ENCODE results near the gene THAP12. TPM values are rescaled to one million over a fixed set of nuclear protein-coding genes. Genes with fewer than 3 reads are reported as not detected.

The THAP12 gene
- total and polyA plus RNA-seq, 4 donors = 5.6 to 21.9 (median 13.7) TPM

DNA sequence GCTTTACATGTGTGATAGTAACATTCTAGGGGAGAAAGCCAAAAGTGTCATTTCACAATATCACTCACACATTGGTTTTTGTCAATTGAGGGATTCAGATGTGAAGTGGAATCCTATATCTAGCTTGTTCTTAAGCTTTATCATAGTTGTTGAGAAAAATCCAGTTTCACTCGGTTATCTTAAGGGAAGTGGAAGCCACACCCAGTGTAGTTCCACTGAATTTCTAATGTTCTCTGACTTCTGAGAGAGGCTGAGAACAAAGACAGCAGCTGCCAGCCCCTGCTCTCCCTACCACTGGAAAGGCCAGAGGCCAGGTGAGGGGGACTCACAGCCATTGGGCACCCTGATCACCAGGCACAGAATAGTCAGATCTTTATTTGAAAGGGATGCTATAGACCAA is 53.7 kb downstream of the THAP12 start:
- Histone ChIP-seq H3K9ac (ENCODE audit: low read depth in 1 of 2, low read length in 2 of 2) (no peak overlapping the region), H3K36me3 (ENCODE audit: control insufficient read depth in 4 of 4, insufficient read depth in 3 of 4, low read depth in 1 of 4, low read length in 3 of 4) (no peaks in the 10 kb centered on the region), H3K27ac (ENCODE audit: low read depth in 1 of 2, low read length in 2 of 2) (no peak overlapping the region), H3K4me3 (ENCODE audit: low read depth in 1 of 3, low read length in 3 of 3) (no peak overlapping the region), H3K27me3 (ENCODE audit: control insufficient read depth in 4 of 4, insufficient read depth in 4 of 4, low read length in 3 of 4) (no peaks in the 10 kb centered on the region), H3K4me1 (ENCODE audit: control insufficient read depth in 4 of 4, insufficient read depth in 4 of 4, low read length in 3 of 4) (no peaks in the 10 kb centered on the region), H3K9me3 (ENCODE audit: control insufficient read depth in 4 of 4, low read length in 3 of 4) (no peaks in the 10 kb centered on the region)
- no peak for DNase-seq (ENCODE audit: low spot score)
- TF ChIP-seq GABPA (IDR thresholded peaks at IDR 0.05 in 1 of 2, conservative IDR thresholded peaks at IDR 0.05 in 1 of 2) (no peak), RAD21 (IDR thresholded peaks at IDR 0.05) (no peak), SP1 (IDR thresholded peaks at IDR 0.05) (no peak)
- TF ChIP-seq, protein P1, sequence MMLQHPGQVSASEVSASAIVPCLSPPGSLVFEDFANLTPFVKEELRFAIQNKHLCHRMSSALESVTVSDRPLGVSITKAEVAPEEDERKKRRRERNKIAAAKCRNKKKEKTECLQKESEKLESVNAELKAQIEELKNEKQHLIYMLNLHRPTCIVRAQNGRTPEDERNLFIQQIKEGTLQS (IDR thresholded peaks at IDR 0.05) = no peak
- TF ChIP-seq, protein P2, sequence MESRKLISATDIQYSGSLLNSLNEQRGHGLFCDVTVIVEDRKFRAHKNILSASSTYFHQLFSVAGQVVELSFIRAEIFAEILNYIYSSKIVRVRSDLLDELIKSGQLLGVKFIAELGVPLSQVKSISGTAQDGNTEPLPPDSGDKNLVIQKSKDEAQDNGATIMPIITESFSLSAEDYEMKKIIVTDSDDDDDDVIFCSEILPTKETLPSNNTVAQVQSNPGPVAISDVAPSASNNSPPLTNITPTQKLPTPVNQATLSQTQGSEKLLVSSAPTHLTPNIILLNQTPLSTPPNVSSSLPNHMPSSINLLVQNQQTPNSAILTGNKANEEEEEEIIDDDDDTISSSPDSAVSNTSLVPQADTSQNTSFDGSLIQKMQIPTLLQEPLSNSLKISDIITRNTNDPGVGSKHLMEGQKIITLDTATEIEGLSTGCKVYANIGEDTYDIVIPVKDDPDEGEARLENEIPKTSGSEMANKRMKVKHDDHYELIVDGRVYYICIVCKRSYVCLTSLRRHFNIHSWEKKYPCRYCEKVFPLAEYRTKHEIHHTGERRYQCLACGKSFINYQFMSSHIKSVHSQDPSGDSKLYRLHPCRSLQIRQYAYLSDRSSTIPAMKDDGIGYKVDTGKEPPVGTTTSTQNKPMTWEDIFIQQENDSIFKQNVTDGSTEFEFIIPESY (IDR thresholded peaks at IDR 0.05) = no peak
- WGBS = 56% methylated on average over 1 of the region's 1 CpG

DNA sequence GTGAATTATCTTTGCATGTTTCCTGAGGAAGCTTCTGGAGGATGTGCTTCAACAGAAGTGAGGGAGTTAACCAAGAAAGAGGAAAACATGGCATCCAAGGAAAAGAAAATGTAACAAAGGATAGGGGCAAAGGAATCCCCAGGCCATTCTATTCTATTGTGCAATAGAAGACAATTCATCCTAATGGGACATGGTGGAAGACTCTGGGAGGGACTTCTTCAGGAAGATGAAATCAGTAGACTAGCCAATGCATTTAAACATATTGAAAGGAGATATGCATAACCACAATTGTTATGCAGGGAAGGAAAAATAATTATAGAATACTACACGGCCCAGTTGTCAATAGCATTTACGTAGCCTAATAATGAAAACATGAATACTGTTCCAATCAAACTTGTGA is 55.7 kb downstream of the THAP12 start:
- 95% methylated on average over 2 of the region's 2 CpGs for WGBS
- no peaks in the 10 kb centered on the region for H3K36me3 ChIP-seq (ENCODE audit: control insufficient read depth in 4 of 4, insufficient read depth in 3 of 4, low read depth in 1 of 4, low read length in 3 of 4)

DNA sequence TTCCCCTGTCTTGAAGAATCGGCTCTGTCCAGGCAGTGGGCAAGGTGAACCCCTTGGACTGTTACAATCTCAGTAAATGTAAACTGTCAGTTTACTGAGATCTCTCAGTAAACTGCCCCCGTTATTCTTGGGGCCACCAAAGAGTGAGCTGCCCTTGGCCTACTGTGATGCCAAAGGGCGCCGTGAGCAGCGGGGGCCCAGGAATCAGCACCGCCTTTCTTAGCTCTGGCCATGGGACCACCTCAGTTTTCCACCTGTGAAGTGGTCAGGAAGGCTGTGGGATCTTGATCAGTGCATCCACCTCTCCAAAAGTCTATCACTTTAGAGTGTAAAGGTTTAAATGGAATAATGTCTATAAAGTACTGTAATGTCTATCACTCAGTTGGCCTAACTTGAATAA is 57.1 kb downstream of the THAP12 start:
- WGBS = 97% methylated on average over 6 of the region's 6 CpGs
- Histone ChIP-seq H3K4me3 (ENCODE audit: low read depth in 1 of 3, low read length in 3 of 3) (no peak overlapping the region), H3K9ac (ENCODE audit: low read depth in 1 of 2, low read length in 2 of 2) (no peak overlapping the region), H3K27ac (ENCODE audit: low read depth in 1 of 2, low read length in 2 of 2) (no peak overlapping the region), H3K36me3 (ENCODE audit: control insufficient read depth in 4 of 4, insufficient read depth in 3 of 4, low read depth in 1 of 4, low read length in 3 of 4) (no peaks in the 10 kb centered on the region), H3K9me3 (ENCODE audit: control insufficient read depth in 4 of 4, low read length in 3 of 4) (no peaks in the 10 kb centered on the region), H3K27me3 (ENCODE audit: control insufficient read depth in 4 of 4, insufficient read depth in 4 of 4, low read length in 3 of 4) (peaks cover 0 to 7% (median under 1%) of the 10 kb centered on the region in 4 donors), H3K4me1 (ENCODE audit: control insufficient read depth in 4 of 4, insufficient read depth in 4 of 4, low read length in 3 of 4) (no peaks in the 10 kb centered on the region)
- TF ChIP-seq RXRA (IDR thresholded peaks at IDR 0.05) = no peak
- no peak for TF ChIP-seq HNF4G (IDR thresholded peaks at IDR 0.05)
- no peak for TF ChIP-seq HNF4A (conservative IDR thresholded peaks at IDR 0.05)
- TF ChIP-seq, protein P2 (IDR thresholded peaks at IDR 0.05) = no peak
- TF ChIP-seq, protein P3, sequence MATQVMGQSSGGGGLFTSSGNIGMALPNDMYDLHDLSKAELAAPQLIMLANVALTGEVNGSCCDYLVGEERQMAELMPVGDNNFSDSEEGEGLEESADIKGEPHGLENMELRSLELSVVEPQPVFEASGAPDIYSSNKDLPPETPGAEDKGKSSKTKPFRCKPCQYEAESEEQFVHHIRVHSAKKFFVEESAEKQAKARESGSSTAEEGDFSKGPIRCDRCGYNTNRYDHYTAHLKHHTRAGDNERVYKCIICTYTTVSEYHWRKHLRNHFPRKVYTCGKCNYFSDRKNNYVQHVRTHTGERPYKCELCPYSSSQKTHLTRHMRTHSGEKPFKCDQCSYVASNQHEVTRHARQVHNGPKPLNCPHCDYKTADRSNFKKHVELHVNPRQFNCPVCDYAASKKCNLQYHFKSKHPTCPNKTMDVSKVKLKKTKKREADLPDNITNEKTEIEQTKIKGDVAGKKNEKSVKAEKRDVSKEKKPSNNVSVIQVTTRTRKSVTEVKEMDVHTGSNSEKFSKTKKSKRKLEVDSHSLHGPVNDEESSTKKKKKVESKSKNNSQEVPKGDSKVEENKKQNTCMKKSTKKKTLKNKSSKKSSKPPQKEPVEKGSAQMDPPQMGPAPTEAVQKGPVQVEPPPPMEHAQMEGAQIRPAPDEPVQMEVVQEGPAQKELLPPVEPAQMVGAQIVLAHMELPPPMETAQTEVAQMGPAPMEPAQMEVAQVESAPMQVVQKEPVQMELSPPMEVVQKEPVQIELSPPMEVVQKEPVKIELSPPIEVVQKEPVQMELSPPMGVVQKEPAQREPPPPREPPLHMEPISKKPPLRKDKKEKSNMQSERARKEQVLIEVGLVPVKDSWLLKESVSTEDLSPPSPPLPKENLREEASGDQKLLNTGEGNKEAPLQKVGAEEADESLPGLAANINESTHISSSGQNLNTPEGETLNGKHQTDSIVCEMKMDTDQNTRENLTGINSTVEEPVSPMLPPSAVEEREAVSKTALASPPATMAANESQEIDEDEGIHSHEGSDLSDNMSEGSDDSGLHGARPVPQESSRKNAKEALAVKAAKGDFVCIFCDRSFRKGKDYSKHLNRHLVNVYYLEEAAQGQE (IDR thresholded peaks at IDR 0.05) = no peak
- TF ChIP-seq EGR1 (IDR thresholded peaks at IDR 0.05; ENCODE audit: low read depth in 2 of 2) = no peak
- TF ChIP-seq, protein P4, sequence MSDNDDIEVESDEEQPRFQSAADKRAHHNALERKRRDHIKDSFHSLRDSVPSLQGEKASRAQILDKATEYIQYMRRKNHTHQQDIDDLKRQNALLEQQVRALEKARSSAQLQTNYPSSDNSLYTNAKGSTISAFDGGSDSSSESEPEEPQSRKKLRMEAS (IDR thresholded peaks at IDR 0.05) = no peak
- no peak for DNase-seq (ENCODE audit: low spot score)

More for the DNA sequence above, 55.7 kb downstream of the THAP12 start:
- Histone ChIP-seq H3K9ac (ENCODE audit: low read depth in 1 of 2, low read length in 2 of 2) (no peak overlapping the region), H3K27ac (ENCODE audit: low read depth in 1 of 2, low read length in 2 of 2) (no peak overlapping the region), H3K27me3 (ENCODE audit: control insufficient read depth in 4 of 4, insufficient read depth in 4 of 4, low read length in 3 of 4) (peaks cover 0 to 7% (median under 1%) of the 10 kb centered on the region in 4 donors), H3K4me1 (ENCODE audit: control insufficient read depth in 4 of 4, insufficient read depth in 4 of 4, low read length in 3 of 4) (no peaks in the 10 kb centered on the region), H3K9me3 (ENCODE audit: control insufficient read depth in 4 of 4, low read length in 3 of 4) (no peaks in the 10 kb centered on the region), H3K4me3 (ENCODE audit: low read depth in 1 of 3, low read length in 3 of 3) (no peak overlapping the region)
- TF ChIP-seq, protein P1 (IDR thresholded peaks at IDR 0.05) = no peak
- TF ChIP-seq FOXA1 (IDR thresholded peaks at IDR 0.05) = no peak
- TF ChIP-seq, protein P5, sequence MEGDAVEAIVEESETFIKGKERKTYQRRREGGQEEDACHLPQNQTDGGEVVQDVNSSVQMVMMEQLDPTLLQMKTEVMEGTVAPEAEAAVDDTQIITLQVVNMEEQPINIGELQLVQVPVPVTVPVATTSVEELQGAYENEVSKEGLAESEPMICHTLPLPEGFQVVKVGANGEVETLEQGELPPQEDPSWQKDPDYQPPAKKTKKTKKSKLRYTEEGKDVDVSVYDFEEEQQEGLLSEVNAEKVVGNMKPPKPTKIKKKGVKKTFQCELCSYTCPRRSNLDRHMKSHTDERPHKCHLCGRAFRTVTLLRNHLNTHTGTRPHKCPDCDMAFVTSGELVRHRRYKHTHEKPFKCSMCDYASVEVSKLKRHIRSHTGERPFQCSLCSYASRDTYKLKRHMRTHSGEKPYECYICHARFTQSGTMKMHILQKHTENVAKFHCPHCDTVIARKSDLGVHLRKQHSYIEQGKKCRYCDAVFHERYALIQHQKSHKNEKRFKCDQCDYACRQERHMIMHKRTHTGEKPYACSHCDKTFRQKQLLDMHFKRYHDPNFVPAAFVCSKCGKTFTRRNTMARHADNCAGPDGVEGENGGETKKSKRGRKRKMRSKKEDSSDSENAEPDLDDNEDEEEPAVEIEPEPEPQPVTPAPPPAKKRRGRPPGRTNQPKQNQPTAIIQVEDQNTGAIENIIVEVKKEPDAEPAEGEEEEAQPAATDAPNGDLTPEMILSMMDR (IDR thresholded peaks at IDR 0.05; ENCODE audit: low read depth, low read length, missing input control) = no peak
- no peak for TF ChIP-seq FOXA2 (IDR thresholded peaks at IDR 0.05)
- TF ChIP-seq GABPA (IDR thresholded peaks at IDR 0.05 in 1 of 2, conservative IDR thresholded peaks at IDR 0.05 in 1 of 2) = no peak
- TF ChIP-seq NR2F2 (IDR thresholded peaks at IDR 0.05) = no peak
- no peak for TF ChIP-seq RXRA (IDR thresholded peaks at IDR 0.05)
- no peak for TF ChIP-seq HNF4G (IDR thresholded peaks at IDR 0.05)
- TF ChIP-seq, protein P4 (IDR thresholded peaks at IDR 0.05) = no peak
- no peak for DNase-seq (ENCODE audit: low spot score)

All from liver (tissue), 9 donors.